HCT116 (cell line): ENCODE data around the gene SSNA1. TPM values are rescaled to one million over a fixed set of nuclear protein-coding genes. Genes with fewer than 3 reads are reported as not detected.

Experiments
- ATAC-seq: fragments of 200-7000 bp; cut with Tn5 transposase; 2 replicates; pipeline ENCODE4 v1.9.1; 2020; ENCODE audit warnings: mild to moderate bottlenecking, moderate library complexity
- BruUV-seq: library from RNA; stranded (reverse); fragments of 400-500 nt; replicated peaks from 2 replicates; lab custom pipeline; 2021; lab: Mats Ljungman, UMichigan
- CTCF ChIA-PET: fragments of 300-600 bp; sonication (Branson Sonifier 250); formaldehyde crosslinking; loops from one replicate; lab custom pipeline; 2021; ENCODE audit warnings: antibody characterized with exemption; lab: Charles Lee
- POLR2A ChIA-PET: fragments of 300-600, 350-600 bp; sonication (Branson Sonifier 250); formaldehyde crosslinking; loops from one replicate; lab custom pipeline; 2021; ENCODE audit warnings: antibody characterized with exemption; lab: Charles Lee
- RAD21 ChIA-PET, 2 experiments: fragments of 300-600 bp; sonication (Branson Sonifier 250); formaldehyde crosslinking; loops; one replicate each; lab custom pipeline; 2023; ENCODE audit warnings: low total read pairs in 2 of 2; ENCODE audit not compliant: uncharacterized antibody in 2 of 2, unreplicated experiment in 2 of 2, low non-redundant PET in 1 of 2; lab: Charles Lee
- DNase-seq: peaks from one replicate; pipeline ENCODE4 v3.0.0-alpha.2; 2010; ENCODE audit warnings: low read depth, low spot score
- H2AFZ ChIP-seq: fragments of 200-600 bp; shearing (Covaris generic), sonication (generic); 2 replicates; pipeline ENCODE4 v1.6.1; 2017; ENCODE audit warnings: low read depth, mixed run types, mixed read lengths, antibody characterized with exemption, low read length; ENCODE audit not compliant: poor library complexity, severe bottlenecking
- H3K27ac ChIP-seq: 2 replicates; pipeline ENCODE4 v1.5.1; 2012; ENCODE audit warnings: low read depth, low read length
- H3K27me3 ChIP-seq: fragments of 200-600 bp; sonication (generic); 2 replicates; pipeline ENCODE4 v1.6.1; 2016; ENCODE audit warnings: mixed run types, low read length, mixed read lengths; ENCODE audit not compliant: insufficient read depth
- H3K36me3 ChIP-seq, 2 experiments: fragments of 200-500 bp in 1 of 2; fragments of 200-600 bp in 1 of 2; sonication (Bioruptor generic) in 1 of 2; sonication (generic) in 1 of 2; 2 replicates each; pipeline versions ENCODE4 v1.5.1 to v1.6.1; 2014 to 2016; ENCODE audit warnings: low read length in 2 of 2, inconsistent platforms in 1 of 2, mixed read lengths in 1 of 2, mixed run types in 1 of 2; ENCODE audit not compliant: insufficient read depth in 2 of 2, control insufficient read depth in 1 of 2
- H3K4me1 ChIP-seq, 2 experiments: fragments of 200-600 bp in 1 of 2; sonication (generic) in 1 of 2; 2 replicates each; pipeline versions ENCODE4 v1.5.1 to v1.6.1; 2012 to 2017; ENCODE audit warnings: low read length in 2 of 2, inconsistent platforms in 1 of 2, mild to moderate bottlenecking in 1 of 2, mixed read lengths in 1 of 2, mixed run types in 1 of 2, moderate library complexity in 1 of 2; ENCODE audit not compliant: insufficient read depth in 2 of 2, control insufficient read depth in 1 of 2
- H3K4me2 ChIP-seq: fragments of 200-600 bp; sonication (generic); 2 replicates; pipeline ENCODE4 v1.6.1; 2017; ENCODE audit warnings: mixed run types, low read length, mixed read lengths
- H3K4me3 ChIP-seq, 2 experiments: fragments of 200-600 bp in 1 of 2; sonication (generic) in 1 of 2; replicated peaks in 1 of 2; 2 replicates each; pipeline ENCODE4 v1.5.1; 2011 to 2016; ENCODE audit warnings: low read length in 2 of 2, control low read depth in 1 of 2, low read depth in 1 of 2, mild to moderate bottlenecking in 1 of 2, mixed read lengths in 1 of 2, mixed run types in 1 of 2
- H3K79me2 ChIP-seq: fragments of 200-600 bp; sonication (generic); 2 replicates; pipeline ENCODE4 v1.6.1; 2017; ENCODE audit warnings: mild to moderate bottlenecking, mixed run types, low read length, moderate library complexity, mixed read lengths; ENCODE audit not compliant: insufficient read depth
- H3K9ac ChIP-seq: fragments of 200-600 bp; sonication (generic); 2 replicates; pipeline ENCODE4 v1.6.1; 2016; ENCODE audit warnings: low read length, mixed read lengths
- H3K9me2 ChIP-seq: fragments of 200-600 bp; sonication (generic), shearing (Covaris generic); 2 replicates; pipeline ENCODE4 v1.6.1; 2017; ENCODE audit warnings: mixed run types, mild to moderate bottlenecking, moderate library complexity; ENCODE audit not compliant: insufficient read depth
- H3K9me3 ChIP-seq, 2 experiments: fragments of 200-500 bp in 1 of 2; fragments of 200-600 bp in 1 of 2; sonication (Bioruptor generic) in 1 of 2; sonication (generic) in 1 of 2; 2 replicates each; pipeline ENCODE4 v1.6.1; 2014 to 2017; ENCODE audit warnings: low read length in 2 of 2, mixed read lengths in 2 of 2, inconsistent platforms in 1 of 2, low read depth in 1 of 2, mild to moderate bottlenecking in 1 of 2, mixed run types in 1 of 2, moderate library complexity in 1 of 2; ENCODE audit not compliant: control insufficient read depth in 1 of 2, insufficient read depth in 1 of 2
- H4K20me1 ChIP-seq: fragments of 200-600 bp; sonication (generic), shearing (Covaris generic); 2 replicates; pipeline ENCODE4 v1.6.1; 2017; ENCODE audit warnings: mixed run types, mild to moderate bottlenecking, moderate library complexity; ENCODE audit not compliant: insufficient read depth
- ATF3 ChIP-seq: IDR thresholded peaks from 2 replicates; pipeline ENCODE4 v1.6.1; 2012
- CBX3 ChIP-seq: IDR thresholded peaks from 2 replicates; pipeline ENCODE4 v1.6.1; 2012; ENCODE audit warnings: low read depth
- CEBPB ChIP-seq: IDR thresholded peaks from 2 replicates; pipeline ENCODE4 v1.6.1; 2012; ENCODE audit warnings: low read depth
- CTCF ChIP-seq, 3 experiments: fragments of 200-600 bp in 1 of 3; sonication (generic) in 1 of 3; IDR thresholded peaks in 2 of 3; conservative IDR thresholded peaks in 1 of 3; 2 replicates each; pipeline ENCODE4 v1.5.1; 2012 to 2017; ENCODE audit warnings: low read depth in 2 of 3, low read length in 2 of 3, antibody characterized with exemption in 1 of 3, borderline replicate concordance in 1 of 3, control low read depth in 1 of 3, mild to moderate bottlenecking in 1 of 3, mixed read lengths in 1 of 3, mixed run types in 1 of 3, moderate library complexity in 1 of 3; ENCODE audit not compliant: insufficient read depth in 1 of 3
- EGR1 ChIP-seq: IDR thresholded peaks from 2 replicates; pipeline ENCODE4 v1.6.1; 2012; ENCODE audit warnings: low read depth
- ELF1 ChIP-seq: IDR thresholded peaks from 2 replicates; pipeline ENCODE4 v1.6.1; 2012; ENCODE audit warnings: low read depth, borderline replicate concordance
- EZH2 ChIP-seq: fragments of 200-600 bp; sonication (generic); IDR thresholded peaks from 2 replicates; pipeline ENCODE4 v1.6.1; 2017; ENCODE audit warnings: antibody characterized with exemption, mixed run types
- JUND ChIP-seq: IDR thresholded peaks from 2 replicates; pipeline ENCODE4 v1.6.1; 2012
- MAX ChIP-seq: IDR thresholded peaks from 2 replicates; pipeline ENCODE4 v1.6.1; 2012
- POLR2A ChIP-seq: IDR thresholded peaks from 2 replicates; pipeline ENCODE4 v1.7.0; 2011; ENCODE audit warnings: borderline replicate concordance; ENCODE audit not compliant: insufficient read depth, insufficient read length; ENCODE audit errors: extremely low read depth
- REST ChIP-seq: IDR thresholded peaks from 2 replicates; pipeline ENCODE4 v1.6.1; 2012; ENCODE audit warnings: low read depth
- SIN3A ChIP-seq: IDR thresholded peaks from 2 replicates; pipeline ENCODE4 v1.6.1; 2012; ENCODE audit warnings: low read depth
- SP1 ChIP-seq: IDR thresholded peaks from 2 replicates; pipeline ENCODE4 v1.6.1; 2012; ENCODE audit warnings: low read depth
- TCF7L2 ChIP-seq: IDR thresholded peaks from 2 replicates; pipeline ENCODE4 v1.7.0; 2011; ENCODE audit warnings: borderline replicate concordance, inconsistent platforms; ENCODE audit not compliant: insufficient read depth, insufficient read length; ENCODE audit errors: extremely low read depth
- ZFX ChIP-seq: fragments of 450-650 bp; IDR thresholded peaks from 2 replicates; pipeline ENCODE4 v1.6.1; 2017
- ZNF274 ChIP-seq: fragments of 200-500 bp; sonication (Bioruptor generic); IDR thresholded peaks from 2 replicates; pipeline ENCODE4 v1.6.1; 2014; ENCODE audit warnings: mild to moderate bottlenecking, low read depth, low read length, inconsistent platforms
- intact Hi-C: fragments of 100-400 bp; cut with micrococcal nuclease; formaldehyde crosslinking; loops from 2 replicates; pipeline ENCODE4 v1.10.0; 2022
- total RNA-seq: library from RNA; stranded (reverse); gene quantifications from one replicate; pipeline ENCODE4 v1.2.1, GENCODE V29; 2021; ENCODE audit not compliant: unreplicated experiment

Gene SSNA1
- total RNA-seq, 1 experiment from 2014 or later, result 84.7 TPM

- Histone ChIP-seq H3K27me3 (no peaks in the 10 kb centered on the region), H3K4me1 (peaks cover 5 to 50% of the 10 kb centered on the region in 2 experiments; a peak in 3 of 4 replicates), H3K9me3 (no peaks in the 10 kb centered on the region), H3K4me2 (0 out of 2 replicates have a peak overlapping the region, but pooled peaks have one; percentile 17), H3K9me2 (no peaks in the 10 kb centered on the region), H4K20me1 (no peaks in the 10 kb centered on the region), H3K36me3 (no peaks in the 10 kb centered on the region), H3K4me3 (no peak overlapping the region), H3K79me2 (no peaks in the 10 kb centered on the region), H2AFZ (no peak overlapping the region), H3K27ac (no peak overlapping the region), H3K9ac (no peak overlapping the region)
- ChIA-PET CTCF (no interaction called here), RAD21 (no interaction called here), POLR2A (interaction anchor here (0.6 kb wide), 1 partner anchor 26 kb away, joined by 5 read pairs; no protein-coding TSS in a partner anchor)
- BruUV-seq, result no TSS peak
- DNase-seq, result no peak
- ATAC-seq, result no peak
- TF ChIP-seq REST (no peak), ATF3 (no peak), POLR2A (no peak), ZNF274 (no peak), SIN3A (no peak), CTCF (IDR thresholded peaks at IDR 0.05 in 2 of 3, conservative IDR thresholded peaks at IDR 0.05 in 1 of 3; ENCODE audit: borderline replicate concordance in 1 of 3, insufficient read depth in 1 of 3, low read depth in 2 of 3, low read length in 2 of 3) (no peak), JUND (no peak), CBX3 (no peak), EZH2 (no peak), ELF1 (no peak), ZFX (no peak), EGR1 (no peak), SP1 (no peak), CEBPB (no peak), MAX (no peak), TCF7L2 (no peak)
- TF ChIP-seq, all 23 proteins: peak for 0
- intact Hi-C loops, result no loop called here
Measured at GRCh38 chr9:137158625-137159024, 29.9 kb upstream of the SSNA1 start.
